Measurements from ENCODE around the gene IL12RB1. TPM values are rescaled to one million over a fixed set of nuclear protein-coding genes. Genes with fewer than 3 reads are reported as not detected.

The IL12RB1 gene
- total RNA-seq, 3 donors from 2014 or later (not counting 1 experiment from before 2014, with no cell fraction given): 90.1 to 105 (median 95.7) TPM

GRCh38 chr19:18083929-18084684 lies 2.6 kb downstream of the IL12RB1 start:
- H3K27me3 ChIP-seq (ENCODE audit: control insufficient read depth, insufficient read depth, low read length): no peaks in the 10 kb centered on the region
- H3K27me3 Mint-ChIP-seq (ENCODE audit: low read depth in 2 of 2): no peaks in the 10 kb centered on the region
- peaks cover 8% of the 10 kb centered on the region for H3K36me3 Mint-ChIP-seq
- H3K4me1 ChIP-seq (ENCODE audit: control insufficient read depth, insufficient read depth, low read length): peaks cover 47% of the 10 kb centered on the region
- DNase-seq (no peak), ATAC-seq (no peak)
- peaks cover 3 to 8% of the 10 kb centered on the region in 2 donors for H3K9me3 Mint-ChIP-seq
- peaks cover 29% of the 10 kb centered on the region for H3K36me3 ChIP-seq (ENCODE audit: control insufficient read depth, insufficient read depth, low read length)
- no peaks in the 10 kb centered on the region for H3K9me3 ChIP-seq (ENCODE audit: control insufficient read depth, insufficient read depth, low read length)
- intact Hi-C loops (cut with micrococcal nuclease): no loop called here
- 90% methylated on average over 8 of the region's 8 CpGs for WGBS (ENCODE audit: insufficient coverage)
- H3K27ac Mint-ChIP-seq: peak overlapping the region in 1 of 2 donors; percentile 72
- H3K4me3 ChIP-seq (ENCODE audit: low read length): no peak overlapping the region
- H3K4me1 Mint-ChIP-seq: peaks cover 24 to 48% of the 10 kb centered on the region in 2 donors
- peak overlapping the region; percentile 41 for H3K4me3 Mint-ChIP-seq
- TF ChIP-seq CTCF (IDR thresholded peaks at IDR 0.05): no peak
- no peak overlapping the region for H3K27ac ChIP-seq (ENCODE audit: low read length)

GRCh38 chr19:18074192-18074591 lies 12.5 kb downstream of the IL12RB1 start:
- no peaks in the 10 kb centered on the region for H3K27me3 ChIP-seq (ENCODE audit: control insufficient read depth, insufficient read depth, low read length)
- peaks cover 9% of the 10 kb centered on the region for H3K36me3 Mint-ChIP-seq
- no peak overlapping the region for H3K4me3 Mint-ChIP-seq
- H3K27ac Mint-ChIP-seq: no peak overlapping the region
- no peaks in the 10 kb centered on the region for H3K9me3 ChIP-seq (ENCODE audit: control insufficient read depth, insufficient read depth, low read length)
- no peak for TF ChIP-seq CTCF (IDR thresholded peaks at IDR 0.05)
- peaks cover 10 to 12% of the 10 kb centered on the region in 2 donors for H3K4me1 Mint-ChIP-seq
- intact Hi-C loops (cut with micrococcal nuclease): no loop called here
- DNase-seq (no peak), ATAC-seq (no peak)
- H3K27ac ChIP-seq (ENCODE audit: low read length): no peak overlapping the region
- 93% methylated on average over 9 of the region's 9 CpGs for WGBS (ENCODE audit: insufficient coverage)
- no peaks in the 10 kb centered on the region for H3K9me3 Mint-ChIP-seq
- H3K4me1 ChIP-seq (ENCODE audit: control insufficient read depth, insufficient read depth, low read length): peaks cover 13% of the 10 kb centered on the region
- peaks cover 59% of the 10 kb centered on the region for H3K36me3 ChIP-seq (ENCODE audit: control insufficient read depth, insufficient read depth, low read length)
- H3K4me3 ChIP-seq (ENCODE audit: low read length): no peak overlapping the region
- H3K27me3 Mint-ChIP-seq (ENCODE audit: low read depth in 2 of 2): no peaks in the 10 kb centered on the region

- Histone ChIP-seq H3K36me3 (ENCODE audit: control insufficient read depth, insufficient read depth, low read length) (peaks cover 58% of the 10 kb centered on the region), H3K27ac (ENCODE audit: low read length) (no peak overlapping the region), H3K27me3 (ENCODE audit: control insufficient read depth, insufficient read depth, low read length) (no peaks in the 10 kb centered on the region), H3K4me3 (ENCODE audit: low read length) (no peak overlapping the region), H3K9me3 (ENCODE audit: control insufficient read depth, insufficient read depth, low read length) (no peaks in the 10 kb centered on the region), H3K4me1 (ENCODE audit: control insufficient read depth, insufficient read depth, low read length) (peaks cover 13% of the 10 kb centered on the region)
- Mint-ChIP-seq H3K27ac (peak overlapping the region; percentile 69 to 76), H3K36me3 (peaks cover 9% of the 10 kb centered on the region), H3K4me1 (peaks cover 10 to 12% of the 10 kb centered on the region in 2 donors), H3K4me3 (no peak overlapping the region), H3K9me3 (no peaks in the 10 kb centered on the region), H3K27me3 (ENCODE audit: low read depth in 2 of 2) (no peaks in the 10 kb centered on the region)
- peak in 1 of 2 donors; percentile 31 for DNase-seq
- TF ChIP-seq CTCF (IDR thresholded peaks at IDR 0.05): no peak
- 19% methylated on average over 1 of the region's 4 CpGs for WGBS (ENCODE audit: insufficient coverage)
- intact Hi-C loops (cut with micrococcal nuclease): no loop called here
- no peak for ATAC-seq
Measured at GRCh38 chr19:18073197-18073596, 13.5 kb downstream of the IL12RB1 start.

Data from natural killer cell (primary cell).